Measurements from ENCODE around the gene CDK9.

The CDK9 gene

GRCh38 chr9:127765418-127765817 is 20.4 kb upstream of the CDK9 start:
- H4K20me1 ChIP-seq (ENCODE audit: low read depth, low read length) = no peaks in the 10 kb centered on the region
- TF ChIP-seq EZH2phosphoT487 (conservative IDR thresholded peaks at IDR 0.05; ENCODE audit: low read length) = no peak
- TF ChIP-seq CTCF (IDR thresholded peaks at IDR 0.05; ENCODE audit: insufficient read depth, low read length, poor library complexity, severe bottlenecking) = no peak

GRCh38 chr9:127767410-127767809 is 18.4 kb upstream of the CDK9 start:
- no peak overlapping the region for H2AFZ ChIP-seq (ENCODE audit: low read depth, low read length, severe bottlenecking)
- H3K4me3 ChIP-seq (ENCODE audit: insufficient read depth, low read length, poor library complexity, severe bottlenecking) = no peak overlapping the region
- peaks cover 4% of the 10 kb centered on the region for H3F3A ChIP-seq (ENCODE audit: insufficient read depth)
- no peaks in the 10 kb centered on the region for H3K9me3 ChIP-seq (ENCODE audit: insufficient read depth, low read length)
- H4K20me1 ChIP-seq (ENCODE audit: low read depth, low read length) = no peaks in the 10 kb centered on the region
- no peak for TF ChIP-seq EZH2phosphoT487 (conservative IDR thresholded peaks at IDR 0.05; ENCODE audit: low read length)
- TF ChIP-seq CTCF (IDR thresholded peaks at IDR 0.05; ENCODE audit: insufficient read depth, low read length, poor library complexity, severe bottlenecking) = no peak
- no peaks in the 10 kb centered on the region for H3K27me3 ChIP-seq (ENCODE audit: low read length)
- H3K36me3 ChIP-seq (ENCODE audit: low read length) = no peaks in the 10 kb centered on the region
- no peaks in the 10 kb centered on the region for H3K9me2 ChIP-seq (replicated peaks; ENCODE audit: insufficient read depth, low read length)
- H3K4me2 ChIP-seq (ENCODE audit: low read depth, low read length, poor library complexity, severe bottlenecking) = no peak overlapping the region
- H3K9ac ChIP-seq (ENCODE audit: low read length) = no peak overlapping the region
- no peak overlapping the region for H3K27ac ChIP-seq (ENCODE audit: low read depth, low read length)
- H3K79me2 ChIP-seq (ENCODE audit: insufficient read depth, low read length) = no peaks in the 10 kb centered on the region

More at GRCh38 chr9:127765418-127765817, 20.4 kb upstream of the CDK9 start:
- Histone ChIP-seq H3K9me3 (ENCODE audit: insufficient read depth, low read length) (no peaks in the 10 kb centered on the region), H3K9ac (ENCODE audit: low read length) (no peak overlapping the region), H3F3A (ENCODE audit: insufficient read depth) (no peaks in the 10 kb centered on the region), H3K79me2 (ENCODE audit: insufficient read depth, low read length) (no peaks in the 10 kb centered on the region), H2AFZ (ENCODE audit: low read depth, low read length, severe bottlenecking) (no peak overlapping the region), H3K27me3 (ENCODE audit: low read length) (no peaks in the 10 kb centered on the region), H3K4me3 (ENCODE audit: insufficient read depth, low read length, poor library complexity, severe bottlenecking) (no peak overlapping the region), H3K27ac (ENCODE audit: low read depth, low read length) (no peak overlapping the region), H3K9me2 (replicated peaks; ENCODE audit: insufficient read depth, low read length) (no peaks in the 10 kb centered on the region), H3K36me3 (ENCODE audit: low read length) (no peaks in the 10 kb centered on the region), H3K4me2 (ENCODE audit: low read depth, low read length, poor library complexity, severe bottlenecking) (no peak overlapping the region)

- no peaks in the 10 kb centered on the region for H3K27me3 ChIP-seq (ENCODE audit: low read length)
- no peak overlapping the region for H2AFZ ChIP-seq (ENCODE audit: low read depth, low read length, severe bottlenecking)
- no peak overlapping the region for H3K9ac ChIP-seq (ENCODE audit: low read length)
- H3K9me2 ChIP-seq (replicated peaks; ENCODE audit: insufficient read depth, low read length) = no peaks in the 10 kb centered on the region
- no peaks in the 10 kb centered on the region for H3K36me3 ChIP-seq (ENCODE audit: low read length)
- no peak overlapping the region for H3K4me2 ChIP-seq (ENCODE audit: low read depth, low read length, poor library complexity, severe bottlenecking)
- no peak overlapping the region for H3K27ac ChIP-seq (ENCODE audit: low read depth, low read length)
- H3K79me2 ChIP-seq (ENCODE audit: insufficient read depth, low read length) = no peaks in the 10 kb centered on the region
- H3F3A ChIP-seq (ENCODE audit: insufficient read depth) = peaks cover 4% of the 10 kb centered on the region
- TF ChIP-seq CTCF (IDR thresholded peaks at IDR 0.05; ENCODE audit: insufficient read depth, low read length, poor library complexity, severe bottlenecking) (no peak), EZH2phosphoT487 (conservative IDR thresholded peaks at IDR 0.05; ENCODE audit: low read length) (no peak)
- H3K4me3 ChIP-seq (ENCODE audit: insufficient read depth, low read length, poor library complexity, severe bottlenecking) = no peak overlapping the region
- no peaks in the 10 kb centered on the region for H4K20me1 ChIP-seq (ENCODE audit: low read depth, low read length)
- no peaks in the 10 kb centered on the region for H3K9me3 ChIP-seq (ENCODE audit: insufficient read depth, low read length)
Observed at GRCh38 chr9:127767909-127768331, 17.9 kb upstream of the CDK9 start.

All from SU-DHL-6 (cell line).